RWPE1 (cell line): ENCODE measurements around the gene KASH5.

ENCODE experiments used
- CTCF ChIA-PET: fragments of 350-600 bp; sonication (Branson Sonifier 250); formaldehyde crosslinking; extraction: SDS; loops from one replicate; lab custom pipeline; 2021; lab: Yijun Ruan, JAX
- POLR2A ChIA-PET: fragments of 400-600 bp; formaldehyde crosslinking; extraction: SDS; loops from one replicate; lab custom pipeline; 2020; ENCODE audit warnings: antibody characterized with exemption; ENCODE audit not compliant: low non-redundant PET; lab: Yijun Ruan, JAX
- DNase-seq: peaks from one replicate; pipeline ENCODE4 v3.0.0; 2012; ENCODE audit warnings: low spot score
- H3K27ac ChIP-seq: fragments of 450-650 bp; 2 replicates; pipeline ENCODE4 v1.5.1; 2017
- CTCF ChIP-seq: fragments of 450-650 bp; conservative IDR thresholded peaks from 2 replicates; pipeline ENCODE4 v1.5.1; 2017; ENCODE audit warnings: low read depth, mild to moderate bottlenecking

KASH5 gene

DNA sequence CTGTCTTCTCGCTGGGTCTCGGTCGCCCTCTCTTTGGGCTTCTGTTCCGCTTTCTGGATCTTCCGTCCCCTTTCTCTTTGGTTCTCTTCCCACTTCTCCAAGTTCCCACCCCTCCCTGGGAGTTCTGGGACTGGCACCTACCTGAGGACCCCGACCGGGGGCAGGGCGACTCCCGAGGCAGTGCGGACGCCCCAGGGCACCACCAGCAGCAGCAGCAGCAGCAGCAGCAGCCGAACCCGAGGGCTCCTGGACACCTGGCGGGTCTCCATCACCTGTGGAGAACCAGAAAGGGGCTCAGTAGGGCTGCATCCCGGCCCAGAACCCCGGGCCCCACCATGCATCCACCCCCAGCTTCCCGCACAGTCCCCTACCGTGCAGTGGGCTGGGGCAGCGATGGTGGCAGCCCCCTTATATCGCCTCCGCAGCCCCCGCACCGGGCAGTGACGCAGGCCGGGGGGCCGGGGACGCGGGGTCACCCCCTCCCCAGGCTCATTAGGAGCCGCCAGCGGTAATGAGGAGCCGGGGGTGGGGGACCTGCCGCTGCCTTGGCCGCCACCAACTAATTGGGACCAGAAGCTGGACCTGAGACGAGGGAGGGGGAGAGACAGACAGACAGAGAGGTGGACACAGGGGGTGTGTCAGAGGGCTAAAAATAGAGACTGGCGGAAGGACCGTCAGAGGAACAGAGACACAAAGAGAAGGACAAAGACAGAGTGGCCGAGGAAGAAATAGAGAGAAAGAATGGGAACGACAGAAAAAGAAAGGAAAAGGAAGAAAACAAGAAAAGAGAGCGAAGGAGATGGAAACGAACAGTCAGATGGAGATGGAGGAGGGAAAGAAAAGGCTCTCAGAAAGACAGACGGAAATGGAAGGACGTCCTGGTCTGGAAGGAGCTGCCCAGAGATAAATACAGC lies 35.3 kb downstream of the KASH5 start, which contains the start of gene PTH2:
TSS of gene PTH2 (minus strand) at position 371 of the 914 bp plus-strand sequence. CDS start at position 269, 102 bp downstream.
- ChIA-PET POLR2A (no interaction called here), CTCF (no interaction called here)
- H3K27ac ChIP-seq = no peak within 1 kb of the TSS
- no peak for TF ChIP-seq CTCF
- no peak for DNase-seq

- DNase-seq = no peak
- ChIA-PET CTCF (no interaction called here), POLR2A (no interaction called here)
- no peak for TF ChIP-seq CTCF
- no peak overlapping the region for H3K27ac ChIP-seq
Measured at GRCh38 chr19:49423985-49424303, 35.9 kb downstream of the KASH5 start.

GRCh38 chr19:49425178-49425577 lies 37.1 kb downstream of the KASH5 start, which contains the start of gene GFY:
GFY (plus strand) TSS chr19:49425388; CDS start chr19:49426431, 1,043 bp downstream.
- POLR2A ChIA-PET = no interaction called here
- H3K27ac ChIP-seq = no peak within 1 kb of the TSS
- TF ChIP-seq CTCF = no peak
- DNase-seq = no peak
- CTCF ChIA-PET = interaction anchor here (0.6 to 0.8 kb wide), 2 partner anchors 48 to 62 kb away, joined by 4 to 8 read pairs; partner anchors contain the start of genes DKKL1 and FLT3LG

GRCh38 chr19:49425922-49426592 lies 38.0 kb downstream of the KASH5 start:
- POLR2A ChIA-PET = no interaction called here
- DNase-seq = peak; percentile 34
- CTCF ChIA-PET = interaction anchor here (0.6 to 2.1 kb wide), 4 partner anchors 34 to 63 kb away, joined by 3 to 8 read pairs (median 6); partner anchors contain the start of gene FLT3LG
- no peak overlapping the region for H3K27ac ChIP-seq
- no peak for TF ChIP-seq CTCF

GRCh38 chr19:49427339-49427738 lies 39.3 kb downstream of the KASH5 start:
- DNase-seq = no peak
- no peak overlapping the region for H3K27ac ChIP-seq
- no peak for TF ChIP-seq CTCF
- ChIA-PET POLR2A (interaction anchor here (0.7 kb wide), 1 partner anchor 28 kb away, joined by 3 read pairs; no protein-coding TSS in a partner anchor), CTCF (interaction anchor here (1.0 to 2.1 kb wide), 2 partner anchors 15 to 35 kb away, joined by 3 to 7 read pairs; no protein-coding TSS in a partner anchor)
